SH-SY5Y (cell line): ENCODE measurements around the gene IRF2BP2.

ENCODE experiments used
- GATA2 ChIP-seq: IDR thresholded peaks from 2 replicates; pipeline ENCODE4 v1.6.1; 2011; ENCODE audit warnings: mild to moderate bottlenecking, low read depth, low read length
- GATA3 ChIP-seq: IDR thresholded peaks from 2 replicates; pipeline ENCODE4 v1.6.1; 2011; ENCODE audit warnings: low read depth, mild to moderate bottlenecking, low read length, moderate library complexity

GRCh38 chr1:234593771-234594504, 16.0 kb downstream of the IRF2BP2 start:
- no peak for TF ChIP-seq GATA2
- no peak for TF ChIP-seq GATA3
